Ectodermal cell (in vitro differentiated cells): ENCODE data around the gene CILP2.

Experiments used
- H3K27ac ChIP-seq: 2 replicates; pipeline ENCODE4 v1.7.0; 2013; ENCODE audit warnings: mild to moderate bottlenecking, low read depth, low read length; ENCODE audit not compliant: insufficient read depth, poor library complexity, severe bottlenecking
- H3K27me3 ChIP-seq: 2 replicates; pipeline ENCODE4 v1.7.0; 2013; ENCODE audit warnings: mild to moderate bottlenecking, low read length; ENCODE audit not compliant: insufficient read depth, control insufficient read depth, poor library complexity, severe bottlenecking
- H3K36me3 ChIP-seq: one replicate; pipeline ENCODE4 v1.7.0; 2013; ENCODE audit warnings: low read length; ENCODE audit not compliant: control insufficient read depth, insufficient read depth
- H3K4me1 ChIP-seq: one replicate; pipeline ENCODE4 v1.7.0; 2013; ENCODE audit warnings: low read length; ENCODE audit not compliant: control insufficient read depth, insufficient read depth
- H3K4me3 ChIP-seq: 2 replicates; pipeline ENCODE4 v1.7.0; 2013; ENCODE audit warnings: low read depth, low read length, control low read depth; ENCODE audit not compliant: insufficient read depth
- H3K9me3 ChIP-seq: 2 replicates; pipeline ENCODE4 v1.7.0; 2013; ENCODE audit warnings: mild to moderate bottlenecking, low read length, moderate library complexity; ENCODE audit not compliant: control insufficient read depth
- WGBS, 2 experiments: methylation state at CpG; one replicate each; pipeline ENCODE4 v1.1.7; 2013; ENCODE audit warnings: missing lambda C conversion rate in 2 of 2; 5-methylcytosine and 5-hydroxymethylcytosine counted together

The CILP2 gene

GRCh38 chr19:19495614-19496603 lies 42.2 kb upstream of the CILP2 start:
- H3K9me3 ChIP-seq, result no peaks in the 10 kb centered on the region
- no peak overlapping the region for H3K4me3 ChIP-seq
- 96% methylated on average over 30 of the region's 30 CpGs for WGBS, 2 experiments
- H3K27ac ChIP-seq, result no peak overlapping the region
- H3K27me3 ChIP-seq, result no peaks in the 10 kb centered on the region
- peaks cover 44% of the 10 kb centered on the region for H3K36me3 ChIP-seq
- H3K4me1 ChIP-seq, result no peaks in the 10 kb centered on the region

GRCh38 chr19:19498255-19498991 lies 39.6 kb upstream of the CILP2 start:
- Histone ChIP-seq H3K4me1 (no peaks in the 10 kb centered on the region), H3K27me3 (no peaks in the 10 kb centered on the region), H3K36me3 (peaks cover 48% of the 10 kb centered on the region), H3K4me3 (no peak overlapping the region), H3K27ac (no peak overlapping the region), H3K9me3 (no peaks in the 10 kb centered on the region)
- WGBS, 2 experiments, result 94 to 96% methylated on average over 33 of the region's 33 CpGs

GRCh38 chr19:19499272-19499995 lies 38.6 kb upstream of the CILP2 start:
- no peaks in the 10 kb centered on the region for H3K4me1 ChIP-seq
- WGBS, 2 experiments, result 95% methylated on average over 18 of the region's 18 CpGs
- no peak overlapping the region for H3K4me3 ChIP-seq
- no peak overlapping the region for H3K27ac ChIP-seq
- H3K27me3 ChIP-seq, result no peaks in the 10 kb centered on the region
- H3K36me3 ChIP-seq, result peaks cover 41% of the 10 kb centered on the region
- H3K9me3 ChIP-seq, result no peaks in the 10 kb centered on the region

GRCh38 chr19:19500975-19501644 lies 37.0 kb upstream of the CILP2 start:
- H3K9me3 ChIP-seq, result no peaks in the 10 kb centered on the region
- peaks cover 40% of the 10 kb centered on the region for H3K36me3 ChIP-seq
- no peaks in the 10 kb centered on the region for H3K4me1 ChIP-seq
- H3K4me3 ChIP-seq, result no peak overlapping the region
- no peak overlapping the region for H3K27ac ChIP-seq
- 95 to 96% methylated on average over 34 of the region's 34 CpGs for WGBS, 2 experiments
- no peaks in the 10 kb centered on the region for H3K27me3 ChIP-seq

GRCh38 chr19:19501798-19502197 lies 36.3 kb upstream of the CILP2 start:
- Histone ChIP-seq H3K4me1 (no peaks in the 10 kb centered on the region), H3K36me3 (peaks cover 36% of the 10 kb centered on the region), H3K9me3 (no peaks in the 10 kb centered on the region), H3K27ac (no peak overlapping the region), H3K27me3 (no peaks in the 10 kb centered on the region), H3K4me3 (no peak overlapping the region)
- 95 to 96% methylated on average over 26 of the region's 26 CpGs for WGBS, 2 experiments

- H3K4me3 ChIP-seq, result no peak overlapping the region
- no peaks in the 10 kb centered on the region for H3K9me3 ChIP-seq
- H3K4me1 ChIP-seq, result no peaks in the 10 kb centered on the region
- WGBS, 2 experiments, result 95 to 96% methylated on average over 19 of the region's 19 CpGs
- no peak overlapping the region for H3K27ac ChIP-seq
- H3K36me3 ChIP-seq, result peaks cover 38% of the 10 kb centered on the region
- no peaks in the 10 kb centered on the region for H3K27me3 ChIP-seq
These were observed 35.8 kb upstream of the CILP2 start for GRCh38 chr19:19502281-19502680.

GRCh38 chr19:19502808-19503602 lies 35.1 kb upstream of the CILP2 start:
- Histone ChIP-seq H3K27me3 (no peaks in the 10 kb centered on the region), H3K4me3 (no peak overlapping the region), H3K36me3 (peaks cover 41% of the 10 kb centered on the region), H3K4me1 (no peaks in the 10 kb centered on the region), H3K27ac (no peak overlapping the region), H3K9me3 (no peaks in the 10 kb centered on the region)
- 96 to 97% methylated on average over 18 of the region's 18 CpGs for WGBS, 2 experiments

- 95% methylated on average over 23 of the region's 23 CpGs for WGBS, 2 experiments
- Histone ChIP-seq H3K36me3 (peaks cover 32% of the 10 kb centered on the region), H3K27ac (no peak overlapping the region), H3K27me3 (no peaks in the 10 kb centered on the region), H3K4me3 (no peak overlapping the region), H3K4me1 (no peaks in the 10 kb centered on the region), H3K9me3 (no peaks in the 10 kb centered on the region)
These were observed 33.1 kb upstream of the CILP2 start for GRCh38 chr19:19504754-19505668.
